Ramos (cell line): ENCODE data around the gene COG7.
"Not testable (repeated sequence)": the region's sequence is repeated elsewhere in the genome, so short reads cannot be mapped to it uniquely, and the experiment has no call there.

Source experiments
- in situ Hi-C: fragments of 300-500 bp; cut with MboI; formaldehyde crosslinking; loops from one replicate; pipeline ENCODE4 v1.14.3; 2022; ENCODE audit warnings: low sequenced_read_pairs; ENCODE audit not compliant: unreplicated experiment

Gene COG7

GRCh38 chr16:23368469-23368868, 84.5 kb downstream of the COG7 start:
- in situ Hi-C loops = no loop called here

GRCh38 chr16:23367988-23368387, 85.0 kb downstream of the COG7 start:
- in situ Hi-C loops = no loop called here

- in situ Hi-C loops = no loop called here
Measured at GRCh38 chr16:23367564-23367963, 85.4 kb downstream of the COG7 start.

DNA sequence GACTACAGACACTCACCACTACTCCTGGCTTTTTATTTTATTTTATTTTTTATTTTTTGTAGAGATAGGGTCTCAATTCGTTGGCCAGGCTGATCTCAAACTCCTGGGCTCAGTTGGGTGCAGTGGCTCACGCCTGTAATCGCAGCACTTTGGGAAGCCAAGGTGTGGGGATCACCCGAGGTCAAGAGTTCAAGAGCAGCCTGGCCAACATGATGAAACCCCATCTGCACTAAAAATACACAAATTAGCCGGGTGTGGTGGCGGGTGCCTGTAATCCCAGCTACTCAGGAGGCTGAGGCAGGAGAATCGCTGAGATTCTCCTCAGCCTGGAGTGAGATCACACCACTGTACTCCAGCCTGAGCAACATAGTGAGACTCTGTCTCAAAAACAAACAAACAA, 86.6 kb downstream of the COG7 start:
- in situ Hi-C loops = not testable (repeated sequence)

- in situ Hi-C loops = no loop called here
Measured at GRCh38 chr16:23365602-23366240, 87.3 kb downstream of the COG7 start.

GRCh38 chr16:23362460-23363317, 90.3 kb downstream of the COG7 start:
- in situ Hi-C loops = no loop called here

DNA sequence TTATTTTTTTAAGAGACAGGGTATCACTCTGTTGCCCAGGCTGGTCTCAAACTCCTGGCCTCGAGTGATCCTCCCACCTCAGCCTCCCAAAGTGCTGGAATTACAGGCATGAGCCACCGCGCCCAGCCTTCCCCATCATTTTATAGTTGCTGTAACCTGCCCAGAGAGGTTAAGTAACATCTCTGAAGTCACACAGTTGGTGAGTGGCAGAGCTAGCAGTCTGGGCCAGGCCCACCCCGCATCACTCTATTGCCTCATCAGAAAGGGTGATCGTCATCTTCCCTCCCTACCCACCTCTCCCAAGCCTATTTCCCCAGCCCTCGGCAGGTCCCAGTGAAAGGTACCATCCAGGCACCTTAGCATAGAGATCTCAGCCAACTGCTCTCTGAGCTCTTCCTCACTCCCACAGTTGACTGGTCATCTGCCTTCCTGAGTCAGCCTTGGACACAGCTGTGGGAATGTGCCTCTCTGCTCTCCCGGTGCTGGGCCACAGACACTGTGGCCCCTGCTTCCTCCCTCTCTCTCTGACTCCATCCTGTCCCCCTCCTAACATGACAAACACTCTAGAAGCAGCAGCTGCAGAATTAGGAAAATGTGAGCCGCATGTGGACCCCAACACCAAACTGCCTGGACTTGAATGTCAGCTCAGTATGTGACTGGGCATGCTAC, 93.8 kb downstream of the COG7 start:
- in situ Hi-C loops = no loop called here

DNA sequence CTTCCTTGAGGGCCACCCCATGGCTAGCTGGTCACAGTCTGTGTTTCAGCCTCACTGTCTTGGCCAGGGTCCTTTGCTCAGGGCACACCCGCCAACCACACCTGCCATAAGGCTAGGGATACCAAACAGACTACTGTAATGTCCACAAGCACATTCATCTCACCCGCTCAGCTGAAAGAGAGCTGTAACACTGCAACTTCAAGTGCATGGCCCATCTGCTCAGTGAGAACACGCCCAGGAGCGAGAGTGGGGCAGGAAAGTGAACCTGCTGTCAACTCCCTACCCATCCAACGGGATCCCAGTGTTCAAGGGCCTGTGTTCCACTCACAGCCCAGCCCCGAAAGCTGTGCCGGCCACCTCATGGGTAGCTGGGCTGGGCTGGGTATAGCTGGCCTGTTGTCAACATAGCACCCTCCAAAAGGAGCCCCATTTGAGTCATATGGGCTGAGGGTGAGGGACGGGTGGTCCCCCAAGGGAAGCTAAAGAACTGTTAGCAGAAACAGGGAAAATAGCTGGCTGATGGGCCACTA, 95.2 kb downstream of the COG7 start:
- in situ Hi-C loops = no loop called here

GRCh38 chr16:23356941-23357340, 96.0 kb downstream of the COG7 start:
- in situ Hi-C loops = no loop called here

GRCh38 chr16:23355106-23355670, 97.8 kb downstream of the COG7 start:
- in situ Hi-C loops = no loop called here

- in situ Hi-C loops = no loop called here
Measured at GRCh38 chr16:23354246-23354645, 98.7 kb downstream of the COG7 start.

- in situ Hi-C loops = no loop called here
Measured at GRCh38 chr16:23353440-23353839, 99.5 kb downstream of the COG7 start.

DNA sequence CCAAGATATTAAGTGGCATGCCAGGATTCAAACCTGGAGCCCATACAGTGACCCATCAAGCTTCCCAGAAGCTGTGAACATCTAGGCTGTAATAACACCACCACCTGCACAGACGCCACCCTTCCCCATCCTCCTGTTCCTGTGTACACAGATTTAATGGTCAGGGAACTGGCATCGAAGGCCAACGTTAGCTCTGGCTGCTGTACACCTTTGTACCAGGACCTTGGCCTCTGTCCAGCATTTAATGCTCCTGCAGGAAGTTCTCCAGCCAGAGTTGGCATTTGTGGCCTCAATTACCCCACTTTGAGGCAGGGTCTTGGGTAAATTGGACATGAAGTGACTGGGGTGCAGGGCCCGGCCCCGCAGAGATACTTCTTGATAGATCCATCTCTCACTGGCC, 101.6 kb downstream of the COG7 start:
- in situ Hi-C loops = no loop called here

DNA sequence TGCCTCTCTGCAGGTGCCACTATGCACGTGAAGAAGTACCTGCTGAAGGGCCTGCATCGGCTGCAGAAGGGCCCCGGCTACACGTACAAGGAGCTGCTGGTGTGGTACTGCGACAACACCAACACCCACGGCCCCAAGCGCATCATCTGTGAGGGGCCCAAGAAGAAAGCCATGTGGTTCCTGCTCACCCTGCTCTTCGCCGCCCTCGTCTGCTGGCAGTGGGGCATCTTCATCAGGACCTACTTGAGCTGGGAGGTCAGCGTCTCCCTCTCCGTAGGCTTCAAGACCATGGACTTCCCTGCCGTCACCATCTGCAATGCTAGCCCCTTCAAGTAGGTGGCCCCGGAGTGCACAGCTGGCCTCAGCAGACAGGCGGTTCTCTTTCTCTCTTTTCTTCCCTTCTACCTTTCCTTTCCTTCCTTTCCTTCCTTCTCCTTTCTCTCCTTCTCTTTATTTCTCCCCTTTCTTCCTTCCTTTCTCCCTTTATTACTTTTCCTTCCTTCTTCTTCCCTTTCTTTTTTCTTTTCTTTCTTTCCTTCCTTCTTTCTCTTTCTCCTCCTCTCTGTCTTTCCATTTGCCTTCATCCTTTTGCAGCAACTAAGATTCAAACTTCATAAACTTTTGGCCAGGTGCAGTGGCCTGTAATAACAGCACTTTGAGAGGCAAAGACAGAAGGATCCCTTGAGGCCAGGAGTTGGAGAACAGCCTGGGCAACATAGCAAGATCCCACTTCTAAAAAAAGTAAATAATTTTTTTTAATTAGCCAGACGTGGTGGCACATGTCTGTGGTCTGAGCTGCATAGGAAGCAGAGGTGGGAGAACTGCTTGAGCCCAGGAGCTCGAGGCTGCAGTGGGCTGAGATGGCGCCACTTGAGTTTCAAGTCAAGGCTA, 104.2 kb downstream of the COG7 start:
- in situ Hi-C loops = no loop called here

GRCh38 chr16:23345237-23345636, 107.8 kb downstream of the COG7 start:
- in situ Hi-C loops = no loop called here

DNA sequence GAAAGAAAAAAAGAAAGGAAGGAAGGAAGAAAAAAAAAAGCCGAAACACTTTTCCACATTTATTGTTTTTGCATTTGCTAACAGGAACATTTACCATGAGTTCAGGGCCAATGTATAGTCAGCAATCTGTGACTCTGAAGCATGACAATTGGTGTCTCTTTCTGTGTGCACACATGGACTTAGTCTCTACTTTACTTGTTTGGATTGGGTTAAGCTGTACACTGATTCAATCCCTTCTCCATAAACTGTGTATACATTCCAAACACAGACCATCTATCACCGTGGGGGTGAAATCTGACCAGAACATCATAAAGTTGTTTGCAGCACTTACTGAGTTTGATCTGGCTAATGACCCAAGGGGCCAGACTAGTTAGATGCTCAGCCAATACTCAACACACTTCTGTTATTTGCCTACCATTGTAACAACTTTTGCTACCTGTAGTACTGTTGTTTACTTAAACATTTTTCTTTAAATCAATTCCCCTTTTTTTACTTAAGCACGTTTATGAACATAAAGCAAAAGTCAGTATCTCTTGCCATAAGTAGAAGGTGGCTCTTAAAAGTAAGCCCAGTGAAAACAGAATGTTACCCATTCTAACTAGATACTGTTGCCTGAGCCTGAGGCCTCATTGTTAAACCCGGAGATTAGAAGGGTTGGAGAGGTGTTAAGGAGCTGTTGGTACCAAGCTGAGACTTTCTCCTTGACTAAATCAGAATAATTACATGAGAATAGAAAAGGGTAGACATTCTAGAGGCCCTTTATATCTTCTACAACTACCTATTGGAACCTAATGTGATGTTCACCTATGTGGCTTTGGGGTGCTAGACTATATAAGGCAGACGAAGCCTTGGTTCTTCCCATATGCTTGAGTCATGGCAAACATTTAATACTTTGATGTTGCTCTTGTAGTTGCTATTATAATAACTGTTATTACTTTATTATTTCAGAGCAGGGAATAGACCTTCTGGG, 109.1 kb downstream of the COG7 start:
- in situ Hi-C loops = no loop called here

GRCh38 chr16:23342083-23342640, 110.8 kb downstream of the COG7 start:
- in situ Hi-C loops = no loop called here

DNA sequence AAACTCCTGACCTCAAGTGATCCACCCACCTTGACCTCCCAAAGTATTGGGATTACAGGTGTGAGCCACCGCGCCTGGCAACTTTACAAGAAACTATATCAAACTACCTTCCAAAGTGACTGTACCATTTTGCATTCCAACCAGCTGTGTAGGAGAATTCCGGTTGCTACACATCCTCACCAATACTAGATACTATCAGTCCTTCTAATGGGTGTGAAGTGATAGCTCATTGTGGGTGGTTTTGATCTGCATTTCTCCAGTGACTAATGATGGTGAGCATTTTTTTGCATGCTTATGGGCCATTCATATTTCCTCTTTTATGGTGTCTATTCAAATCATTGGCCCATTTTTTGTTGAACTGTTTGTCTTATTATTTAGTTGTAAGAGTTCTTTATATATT, 113.2 kb downstream of the COG7 start:
- in situ Hi-C loops = no loop called here
